ENCODE results near the gene ADAMTSL1.

Gene ADAMTSL1

GRCh38 chr9:18703151-18703900 is 229.4 kb downstream of the ADAMTSL1 start:
- DNase-seq (ENCODE audit: low read depth): no peak

GRCh38 chr9:18703901-18704379 is 230.0 kb downstream of the ADAMTSL1 start:
- DNase-seq (ENCODE audit: low read depth): no peak

DNA sequence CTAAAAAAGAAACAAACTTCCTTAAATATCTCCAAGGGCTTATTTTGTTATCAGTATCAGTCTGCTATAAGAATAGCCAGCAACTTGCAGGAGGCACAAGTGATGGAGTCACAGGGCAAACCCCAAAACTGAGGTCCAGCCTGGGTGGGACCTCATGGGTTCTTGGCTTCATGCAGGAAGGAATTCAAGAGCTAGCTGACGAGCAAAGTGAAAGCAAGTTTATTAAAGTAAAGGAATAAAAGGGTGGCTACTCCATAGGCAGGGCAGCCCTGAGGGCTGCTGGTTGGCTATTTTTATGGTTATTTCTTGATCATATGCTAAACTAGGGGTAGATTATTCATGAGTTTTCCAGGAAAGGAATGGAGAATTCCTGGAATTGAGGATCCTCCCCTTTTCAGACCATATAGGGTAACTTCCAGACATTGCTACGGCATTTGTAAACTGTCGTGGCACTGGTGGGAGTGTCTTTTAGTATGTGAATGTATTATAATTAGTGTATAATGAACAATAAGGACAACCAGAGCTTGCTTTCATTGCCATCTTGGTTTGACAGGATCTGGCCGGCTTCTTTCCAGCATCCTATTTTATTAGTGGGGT is 231.9 kb downstream of the ADAMTSL1 start:
- no peak for DNase-seq (ENCODE audit: low read depth)

GRCh38 chr9:18706648-18707047 is 232.7 kb downstream of the ADAMTSL1 start:
- no peak for DNase-seq (ENCODE audit: low read depth)

DNA sequence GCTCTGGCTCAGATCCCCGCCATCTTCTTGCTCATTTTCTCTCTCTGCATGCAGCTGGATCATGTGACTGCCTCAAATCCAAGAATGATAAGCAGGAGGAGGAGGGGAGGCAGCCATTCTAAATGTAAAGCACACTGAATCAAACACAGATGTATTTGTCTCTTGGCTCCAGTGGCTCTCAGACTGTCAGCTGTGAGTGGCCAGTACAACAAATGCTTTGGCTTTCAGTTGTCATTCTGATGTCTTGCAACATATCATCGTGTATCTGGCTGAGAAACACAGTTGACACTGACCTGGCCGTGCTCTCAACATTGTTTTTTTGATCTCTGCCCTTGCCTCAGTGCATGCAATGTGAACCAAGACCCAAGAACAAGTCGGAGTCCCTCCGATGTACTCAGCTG is 233.1 kb downstream of the ADAMTSL1 start:
- DNase-seq (ENCODE audit: low read depth): no peak

DNA sequence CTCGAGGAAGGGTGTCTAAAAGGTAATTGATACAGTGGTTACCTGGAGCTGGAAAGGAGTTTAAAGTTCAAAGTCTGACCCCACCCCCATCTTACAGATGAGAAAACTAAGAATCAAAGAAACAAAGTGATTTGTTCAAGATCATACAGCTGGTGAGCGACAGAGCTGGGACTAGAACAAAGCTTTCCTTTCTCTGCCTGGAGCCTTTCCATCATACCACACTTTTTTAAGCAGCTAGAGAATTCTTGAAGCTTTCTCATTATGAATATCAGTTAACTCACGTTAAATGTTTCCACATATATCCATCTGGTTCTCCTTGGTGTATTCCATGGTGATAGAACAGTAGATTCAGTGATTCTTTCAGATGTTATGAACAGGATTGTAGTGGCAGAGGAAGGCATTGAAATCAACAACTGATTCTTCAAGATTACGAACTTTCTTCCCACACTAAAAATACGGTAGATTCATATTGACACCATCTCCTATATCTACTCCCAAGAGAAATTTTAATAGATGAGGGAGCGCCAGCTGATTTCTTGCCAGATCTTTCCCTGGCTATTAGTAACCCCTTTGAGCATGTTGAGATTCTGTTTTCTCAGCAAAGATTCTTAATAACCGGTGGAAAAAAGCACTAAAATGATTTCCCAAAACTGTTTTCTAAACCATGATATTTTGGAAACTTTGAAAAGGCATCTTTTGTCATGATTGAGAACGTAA is 233.7 kb downstream of the ADAMTSL1 start:
- no peak for DNase-seq (ENCODE audit: low read depth)

DNA sequence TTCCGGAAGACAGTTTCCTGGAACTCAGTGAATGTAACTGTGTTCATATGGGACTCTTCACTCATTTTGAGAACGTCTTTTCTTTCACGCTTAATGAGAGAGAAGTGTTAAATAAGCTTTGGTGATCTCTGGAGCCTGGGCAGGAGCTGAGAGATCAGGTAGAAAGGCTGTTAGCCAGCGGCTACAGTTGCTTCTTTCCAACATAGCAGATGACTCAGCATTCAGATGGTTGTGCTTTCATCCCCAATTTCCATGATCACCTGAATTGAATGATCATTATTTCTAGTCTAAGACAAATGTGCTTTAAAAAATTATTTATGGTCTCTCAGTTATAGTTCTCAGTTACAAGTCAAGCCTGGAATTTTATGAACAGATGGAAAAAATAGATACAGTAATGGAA is 234.5 kb downstream of the ADAMTSL1 start:
- DNase-seq (ENCODE audit: low read depth): no peak

DNA sequence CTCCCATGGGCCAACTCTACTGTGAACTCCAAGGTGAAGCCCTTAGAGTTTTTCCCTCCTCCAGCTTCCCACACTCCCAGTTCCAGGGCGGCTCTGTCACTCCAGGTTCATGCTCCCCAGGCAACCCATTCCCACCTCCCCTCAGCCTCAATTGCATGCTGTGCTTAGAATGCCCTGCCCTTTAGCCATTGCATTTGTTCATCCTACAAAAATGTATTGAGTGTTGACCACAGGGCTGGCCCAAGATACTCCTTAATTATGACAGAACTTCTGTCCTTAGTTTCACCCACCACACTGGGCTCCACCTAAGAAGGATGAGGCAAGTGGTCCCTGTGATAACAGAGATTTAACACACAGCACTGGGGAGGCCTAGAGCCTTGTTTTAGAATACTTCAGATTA is 236.1 kb downstream of the ADAMTSL1 start:
- DNase-seq (ENCODE audit: low read depth): no peak

GRCh38 chr9:18717759-18718158 is 243.8 kb downstream of the ADAMTSL1 start:
- no peak for DNase-seq (ENCODE audit: low read depth)

DNA sequence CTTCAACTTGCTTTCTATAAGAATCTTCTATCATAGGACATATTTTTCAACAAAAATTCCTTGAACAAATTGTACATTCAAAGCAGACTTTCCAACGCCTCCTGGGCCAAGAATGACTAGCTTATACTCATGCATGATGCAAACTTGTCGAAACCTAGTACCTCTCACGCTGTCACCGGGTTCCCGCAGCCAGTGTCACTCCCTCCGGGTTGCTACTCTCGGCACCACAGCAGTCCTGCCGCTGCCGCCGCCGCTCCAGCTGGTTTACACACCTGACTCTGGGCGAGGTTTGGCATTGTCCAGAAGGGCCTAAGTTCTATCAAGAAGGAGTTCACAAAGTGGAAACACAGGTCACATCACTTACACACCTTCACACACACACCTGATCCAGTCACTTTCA is 244.4 kb downstream of the ADAMTSL1 start:
- no peak for DNase-seq (ENCODE audit: low read depth)

DNA sequence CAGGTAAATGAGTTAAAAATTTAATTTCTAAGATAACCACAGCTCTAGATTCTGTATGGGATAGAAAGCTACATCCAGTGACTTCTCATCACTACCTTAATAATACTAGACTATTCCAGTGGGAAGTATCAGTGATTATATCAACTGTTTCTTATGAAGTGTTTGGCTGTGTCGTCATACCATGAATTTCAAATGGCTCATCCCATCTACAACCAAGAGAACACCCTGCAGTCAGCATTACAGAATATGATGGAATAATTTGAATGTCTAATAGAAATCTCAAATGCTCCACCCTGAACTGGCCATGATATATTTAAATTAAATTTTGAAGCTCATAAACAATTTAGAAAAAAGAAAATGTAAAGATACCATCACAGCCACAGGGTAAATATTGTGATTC is 245.0 kb downstream of the ADAMTSL1 start:
- no peak for DNase-seq (ENCODE audit: low read depth)

- no peak for DNase-seq (ENCODE audit: low read depth)
These were observed 246.7 kb downstream of the ADAMTSL1 start for GRCh38 chr9:18720691-18721090.

- no peak for DNase-seq (ENCODE audit: low read depth)
These were observed 247.5 kb downstream of the ADAMTSL1 start for GRCh38 chr9:18721267-18721994.

GRCh38 chr9:18721995-18722310 is 248.0 kb downstream of the ADAMTSL1 start:
- DNase-seq (ENCODE audit: low read depth): no peak

- no peak for DNase-seq (ENCODE audit: low read depth)
These were observed 248.9 kb downstream of the ADAMTSL1 start for GRCh38 chr9:18722882-18723281.

DNA sequence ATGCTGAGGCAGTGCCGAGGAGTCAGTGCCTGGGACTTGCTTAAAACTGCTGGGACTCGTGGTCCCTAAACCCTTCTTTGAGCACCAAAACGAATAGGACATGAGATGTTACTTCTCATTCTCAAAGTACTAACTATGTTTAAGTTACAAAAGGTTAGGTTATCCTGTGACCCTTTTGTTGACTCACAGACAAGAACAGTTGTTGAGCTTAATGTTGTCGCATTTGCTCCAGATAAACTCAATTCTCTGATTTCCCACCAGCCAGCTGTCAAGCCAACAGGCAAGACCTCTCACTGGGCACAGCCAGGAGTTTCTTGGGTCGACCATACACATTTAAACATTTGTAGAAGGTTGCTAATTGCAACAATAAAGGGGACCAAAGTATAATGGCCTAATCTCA is 249.4 kb downstream of the ADAMTSL1 start:
- no peak for DNase-seq (ENCODE audit: low read depth)

GRCh38 chr9:18726546-18726945 is 252.6 kb downstream of the ADAMTSL1 start:
- DNase-seq (ENCODE audit: low read depth): no peak

DNA sequence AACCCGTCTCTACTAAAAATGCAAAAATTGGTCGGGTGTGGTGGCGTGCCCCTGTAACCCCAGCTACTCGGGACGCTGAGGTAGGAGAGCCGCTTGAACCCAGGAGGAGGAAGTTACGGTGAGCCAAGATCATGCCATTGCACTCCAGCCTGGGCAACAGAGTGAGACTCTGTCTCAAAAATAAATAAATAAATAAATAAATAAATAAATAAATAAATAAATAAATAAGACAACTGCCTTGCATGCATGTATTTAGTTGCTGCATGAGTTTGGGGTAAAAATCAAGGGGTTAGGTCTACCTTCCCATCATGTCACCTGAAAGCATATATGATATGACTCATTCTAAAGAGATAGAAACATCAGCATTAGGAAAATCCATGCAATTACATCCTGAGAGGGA is 254.0 kb downstream of the ADAMTSL1 start:
- no peak for DNase-seq (ENCODE audit: low read depth)

- DNase-seq (ENCODE audit: low read depth): no peak
These were observed 254.7 kb downstream of the ADAMTSL1 start for GRCh38 chr9:18728642-18729041.

DNA sequence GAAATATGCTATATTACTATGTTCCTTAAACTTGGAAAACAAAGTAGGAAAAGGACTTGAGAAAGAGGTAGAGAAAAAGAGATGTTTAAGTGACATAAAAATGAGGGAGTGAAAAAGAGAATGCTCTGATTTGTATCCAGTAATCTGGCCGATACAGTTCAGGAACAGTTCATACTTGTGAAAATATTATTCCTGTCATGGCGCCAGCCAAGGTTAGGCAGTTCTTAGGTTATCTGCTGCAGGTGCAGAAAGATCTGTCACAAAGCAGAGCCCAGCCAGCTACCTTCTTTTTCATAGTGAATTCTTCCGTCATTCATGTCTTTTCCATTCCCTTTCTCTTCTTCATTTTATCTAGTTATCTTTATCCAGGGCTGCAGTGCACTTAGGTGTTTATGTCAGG is 256.3 kb downstream of the ADAMTSL1 start:
- no peak for DNase-seq (ENCODE audit: low read depth)

DNA sequence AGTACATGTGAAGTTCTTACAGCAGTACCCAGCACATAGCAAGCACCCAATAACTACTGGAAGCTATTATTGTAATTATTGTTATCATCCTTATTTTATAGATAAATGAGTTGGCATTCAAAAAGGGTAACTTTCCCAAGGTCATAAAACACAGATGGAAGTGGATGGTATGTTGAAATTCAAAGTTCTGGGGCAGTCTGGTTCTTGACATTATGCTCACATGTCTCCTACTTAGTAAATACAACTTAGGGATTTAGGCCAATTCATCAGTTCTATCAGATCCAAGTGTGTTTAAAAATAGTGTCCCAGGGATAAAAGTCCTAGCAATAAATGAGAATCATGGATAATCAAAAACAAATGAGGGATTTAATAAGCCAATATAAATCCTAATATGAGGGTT is 265.2 kb downstream of the ADAMTSL1 start:
- no peak for DNase-seq (ENCODE audit: low read depth)

DNA sequence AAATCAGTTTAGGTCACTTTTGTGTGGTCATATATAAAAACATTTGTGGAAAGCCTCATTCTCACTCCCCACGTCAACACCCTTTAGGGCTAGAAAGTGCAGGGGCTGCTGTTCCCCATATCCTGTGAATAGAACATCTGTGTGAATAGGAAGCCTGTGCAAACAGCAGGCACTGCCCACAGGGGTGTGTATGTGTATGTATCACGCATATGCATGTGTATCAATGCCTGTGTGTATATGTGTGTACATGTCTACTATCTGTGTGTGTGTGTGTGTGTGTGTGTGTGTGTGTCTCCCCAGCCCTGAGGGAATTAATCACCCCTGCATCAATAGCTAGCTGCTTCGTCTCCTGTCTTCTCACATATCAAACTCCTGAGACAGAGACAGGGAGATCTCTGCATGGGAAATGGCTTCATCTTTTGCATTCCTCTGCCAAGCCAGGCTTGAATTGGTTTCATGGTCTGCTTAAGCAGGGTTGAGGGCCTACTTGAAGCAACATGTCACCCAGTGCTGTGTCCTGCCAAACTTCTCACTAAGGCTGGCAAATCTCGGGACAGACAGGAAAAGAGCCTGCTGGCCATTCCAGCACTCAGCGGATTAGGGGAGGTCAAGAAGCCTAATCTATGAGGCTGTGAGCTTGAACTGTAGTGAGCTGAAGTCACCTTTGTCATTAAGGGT is 265.8 kb downstream of the ADAMTSL1 start:
- no peak for DNase-seq (ENCODE audit: low read depth)

All from HS-5 (cell line).